ENCODE measurements around the gene RBMS1. TPM values are rescaled to one million over a fixed set of nuclear protein-coding genes. Genes with fewer than 3 reads are reported as not detected.
A peak's percentile ranks its signal among the peaks of the same experiment; 100 is the strongest.

Gene RBMS1
- total and polyA plus RNA-seq, 5 donors, result 41.7 to 73.5 (median 62.7) TPM

DNA sequence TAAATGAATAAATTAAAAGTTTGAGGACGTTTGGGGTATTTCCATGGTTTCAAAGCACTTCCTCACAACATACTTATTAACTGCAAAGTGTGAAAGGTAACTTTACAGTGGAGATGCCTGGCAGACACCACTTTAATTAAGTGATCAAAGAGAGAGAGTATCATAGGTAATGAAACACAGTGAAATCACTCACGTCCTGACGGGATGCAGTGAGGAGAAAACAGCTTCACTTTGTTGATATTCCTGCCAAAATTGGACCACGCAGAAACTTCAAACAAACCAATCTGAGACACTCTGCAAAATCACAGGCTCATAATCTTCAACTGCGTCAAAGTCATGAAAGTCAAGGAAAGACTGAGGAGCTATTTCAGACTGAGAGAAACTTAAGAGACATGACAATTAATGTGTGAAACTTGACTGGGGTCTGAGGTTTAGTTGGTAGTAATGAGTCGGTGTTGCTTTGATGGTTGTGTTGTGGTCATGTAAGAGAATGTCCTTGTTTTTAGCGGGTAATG lies 227.5 kb downstream of the RBMS1 start:
- no peak overlapping the region for H3K27ac ChIP-seq (ENCODE audit: low read length)
- no peak overlapping the region for H3K4me3 ChIP-seq (ENCODE audit: low read length)
- peaks cover 7% of the 10 kb centered on the region for H3K4me1 ChIP-seq (ENCODE audit: control insufficient read depth, insufficient read depth, low read length)
- H3K27me3 ChIP-seq (ENCODE audit: control insufficient read depth, insufficient read depth), result no peaks in the 10 kb centered on the region
- ATAC-seq (no peak), DNase-seq (no peak)
- intact Hi-C loops (cut with DNase I), result loop anchor here in 2 of 4 donors (10.0 kb wide), 2 partner anchors 709 to 719 kb away; no protein-coding TSS in a partner anchor
- no peaks in the 10 kb centered on the region for H3K9me3 ChIP-seq (ENCODE audit: control insufficient read depth, low read length)
- WGBS, result 75% methylated on average over 7 of the region's 7 CpGs

DNA sequence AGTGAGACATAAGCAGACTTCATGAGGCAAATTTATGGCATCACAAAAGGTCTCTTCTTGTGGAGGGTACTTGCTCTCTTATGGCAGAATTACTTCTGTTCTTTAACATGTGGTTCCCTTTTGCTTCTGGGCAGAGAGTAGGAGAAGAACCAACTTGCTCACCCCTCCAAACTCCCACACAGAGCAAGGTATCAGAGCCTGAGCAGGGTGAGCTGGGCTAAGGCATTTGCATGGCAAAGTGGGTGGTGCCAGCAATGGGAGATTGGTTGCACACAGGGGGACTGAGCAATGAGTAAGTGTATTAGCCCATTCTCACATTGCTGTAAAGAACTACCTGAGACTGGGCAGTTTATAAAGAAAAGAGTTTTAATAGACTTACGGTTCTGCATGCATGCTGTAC lies 229.3 kb downstream of the RBMS1 start:
- Histone ChIP-seq H3K27ac (ENCODE audit: low read length) (no peak overlapping the region), H3K27me3 (ENCODE audit: control insufficient read depth, insufficient read depth) (no peaks in the 10 kb centered on the region), H3K4me3 (ENCODE audit: low read length) (no peak overlapping the region), H3K9me3 (ENCODE audit: control insufficient read depth, low read length) (no peaks in the 10 kb centered on the region), H3K4me1 (ENCODE audit: control insufficient read depth, insufficient read depth, low read length) (peaks cover 4% of the 10 kb centered on the region)
- intact Hi-C loops (cut with DNase I), result loop anchor here in 2 of 4 donors (10.0 kb wide), 2 partner anchors 710 to 720 kb away; no protein-coding TSS in a partner anchor
- ATAC-seq, result no peak
- DNase-seq, result no peak
- 98% methylated on average over 1 of the region's 1 CpG for WGBS

DNA sequence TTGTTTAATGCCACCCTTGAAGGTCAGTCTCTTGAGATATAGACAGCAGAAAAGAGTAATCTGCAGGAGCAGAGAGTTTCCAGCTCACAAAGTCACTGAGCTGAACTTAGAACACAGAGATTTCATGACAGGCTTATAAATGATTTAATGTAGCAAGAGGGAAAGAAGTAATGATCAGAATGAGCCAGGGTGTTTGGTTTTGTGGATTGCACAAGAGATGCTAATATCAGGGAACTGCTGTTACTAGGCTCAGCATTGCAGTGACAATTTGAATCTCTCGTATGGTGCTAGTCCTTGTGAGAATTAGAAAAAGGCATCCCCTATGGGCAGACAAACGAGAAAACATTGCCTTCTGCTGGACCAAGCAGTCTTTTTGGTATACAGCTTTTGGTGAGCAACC lies 231.9 kb downstream of the RBMS1 start:
- H3K4me3 ChIP-seq (ENCODE audit: low read length), result no peak overlapping the region
- 74% methylated on average over 2 of the region's 2 CpGs for WGBS

DNA sequence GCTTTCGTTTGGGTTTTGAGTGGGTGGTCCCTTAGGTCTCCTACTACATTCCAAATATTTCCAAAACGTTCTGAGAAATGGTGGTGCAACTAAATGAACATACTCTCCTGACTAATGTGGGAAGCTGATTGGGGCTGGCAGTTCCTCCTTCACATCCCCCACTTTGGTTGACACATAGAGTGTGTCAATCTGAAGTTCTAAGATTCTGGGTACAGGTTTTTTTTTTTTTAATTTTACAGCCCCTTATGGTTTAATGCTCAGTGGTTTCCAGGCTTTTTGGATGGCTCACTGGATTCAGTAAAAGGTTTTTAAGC lies 235.2 kb downstream of the RBMS1 start:
- peaks cover 2% of the 10 kb centered on the region for H3K4me1 ChIP-seq (ENCODE audit: control insufficient read depth, insufficient read depth, low read length)
- intact Hi-C loops (cut with DNase I), result no loop called here
- H3K9me3 ChIP-seq (ENCODE audit: control insufficient read depth, low read length), result no peaks in the 10 kb centered on the region
- H3K27me3 ChIP-seq (ENCODE audit: control insufficient read depth, insufficient read depth), result no peaks in the 10 kb centered on the region
- ATAC-seq (no peak), DNase-seq (no peak)
- WGBS, result 30% methylated on average over 2 of the region's 2 CpGs
- no peak overlapping the region for H3K4me3 ChIP-seq (ENCODE audit: low read length)
- peak overlapping the region; percentile 45 for H3K27ac ChIP-seq (ENCODE audit: low read length)

More for the DNA sequence above, 231.9 kb downstream of the RBMS1 start:
- intact Hi-C loops (cut with DNase I), result loop anchor here in 2 of 4 donors (10.0 kb wide), 2 partner anchors 713 to 723 kb away; no protein-coding TSS in a partner anchor
- H3K27me3 ChIP-seq (ENCODE audit: control insufficient read depth, insufficient read depth), result no peaks in the 10 kb centered on the region
- H3K27ac ChIP-seq (ENCODE audit: low read length), result no peak overlapping the region
- DNase-seq (no peak), ATAC-seq (no peak)
- H3K4me1 ChIP-seq (ENCODE audit: control insufficient read depth, insufficient read depth, low read length), result peaks cover 2% of the 10 kb centered on the region
- no peaks in the 10 kb centered on the region for H3K9me3 ChIP-seq (ENCODE audit: control insufficient read depth, low read length)

DNA sequence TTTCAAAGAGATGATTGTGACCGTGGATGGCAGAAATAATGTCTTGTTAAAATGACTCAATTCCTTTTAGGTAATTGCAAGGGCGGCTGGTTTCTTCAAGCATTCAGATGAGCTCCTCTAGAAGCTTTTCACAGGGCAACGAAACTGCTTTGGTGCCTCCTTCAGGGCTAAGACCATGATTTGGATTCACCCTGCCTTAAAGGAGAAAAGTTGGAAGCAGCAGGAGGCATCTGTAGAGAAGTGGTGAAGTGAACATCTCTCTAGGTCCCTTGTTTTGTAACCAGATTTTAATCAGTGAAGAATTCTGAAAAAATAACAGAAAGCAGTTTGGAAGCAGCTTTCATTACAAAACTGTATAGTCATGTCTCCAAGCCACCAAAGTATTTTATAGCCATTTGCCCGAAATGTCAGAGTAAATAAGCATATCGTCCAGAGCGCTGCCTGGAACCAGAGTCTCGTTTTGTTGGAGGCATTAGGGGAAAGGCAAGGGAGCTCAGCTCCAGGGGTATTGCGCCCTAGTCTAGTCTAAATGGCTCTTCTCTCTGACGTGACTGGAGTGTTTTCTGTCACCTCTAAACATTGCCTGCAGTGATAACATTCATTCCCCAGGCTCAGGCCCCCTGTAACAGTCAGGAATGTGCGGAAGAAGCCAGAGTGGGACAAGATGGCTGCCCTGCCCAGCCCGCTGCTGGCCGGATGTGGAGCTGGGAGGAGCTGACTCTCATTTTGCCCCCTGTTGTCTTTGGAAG lies 235.7 kb downstream of the RBMS1 start:
- 77% methylated on average over 12 of the region's 12 CpGs for WGBS
- Histone ChIP-seq H3K27me3 (ENCODE audit: control insufficient read depth, insufficient read depth) (no peaks in the 10 kb centered on the region), H3K4me3 (ENCODE audit: low read length) (no peak overlapping the region), H3K9me3 (ENCODE audit: control insufficient read depth, low read length) (no peaks in the 10 kb centered on the region), H3K4me1 (ENCODE audit: control insufficient read depth, insufficient read depth, low read length) (peaks cover 2% of the 10 kb centered on the region), H3K27ac (ENCODE audit: low read length) (peak overlapping the region; percentile 45)
- DNase-seq (peak in 1 of 3 donors; percentile 14), ATAC-seq (peak; percentile 60 to 72)
- intact Hi-C loops (cut with DNase I), result no loop called here

DNA sequence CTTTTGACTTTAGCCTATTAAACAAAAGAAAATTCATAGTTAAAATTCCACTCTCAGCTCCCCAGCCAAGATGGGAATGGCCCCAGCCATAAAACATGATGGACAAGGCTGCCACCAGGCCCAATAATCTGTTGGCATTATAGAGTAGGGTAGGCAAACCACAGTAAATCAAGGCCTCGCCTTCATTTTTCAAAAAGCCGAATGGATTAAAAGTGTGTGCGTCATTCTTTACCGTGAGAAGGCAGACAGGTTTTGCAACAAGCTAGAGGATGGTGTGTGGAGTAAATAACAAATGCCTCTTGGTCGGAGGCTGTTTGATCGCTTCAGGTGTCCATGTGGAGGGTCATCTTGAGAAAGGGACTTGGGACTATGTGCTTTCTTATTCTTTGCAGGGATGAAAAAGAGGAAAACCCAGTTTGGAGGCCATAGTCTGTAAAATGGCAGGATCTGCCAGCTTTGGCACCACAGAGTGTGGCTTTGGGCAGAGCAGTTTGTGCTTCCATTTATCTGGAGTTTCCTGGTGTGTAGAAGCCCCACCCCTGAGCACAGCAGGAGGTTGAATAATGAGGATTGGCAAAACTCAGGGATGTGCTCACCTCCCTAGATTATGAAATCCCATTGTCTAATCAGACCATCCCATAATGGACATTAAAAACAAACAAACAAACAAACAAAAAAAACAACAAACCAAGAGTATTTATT lies 236.4 kb downstream of the RBMS1 start:
- intact Hi-C loops (cut with DNase I), result no loop called here
- ATAC-seq (no peak), DNase-seq (no peak)
- no peaks in the 10 kb centered on the region for H3K9me3 ChIP-seq (ENCODE audit: control insufficient read depth, low read length)
- peaks cover 2% of the 10 kb centered on the region for H3K4me1 ChIP-seq (ENCODE audit: control insufficient read depth, insufficient read depth, low read length)
- H3K27me3 ChIP-seq (ENCODE audit: control insufficient read depth, insufficient read depth), result no peaks in the 10 kb centered on the region
- no peak overlapping the region for H3K27ac ChIP-seq (ENCODE audit: low read length)
- no peak overlapping the region for H3K4me3 ChIP-seq (ENCODE audit: low read length)
- 97% methylated on average over 6 of the region's 6 CpGs for WGBS

DNA sequence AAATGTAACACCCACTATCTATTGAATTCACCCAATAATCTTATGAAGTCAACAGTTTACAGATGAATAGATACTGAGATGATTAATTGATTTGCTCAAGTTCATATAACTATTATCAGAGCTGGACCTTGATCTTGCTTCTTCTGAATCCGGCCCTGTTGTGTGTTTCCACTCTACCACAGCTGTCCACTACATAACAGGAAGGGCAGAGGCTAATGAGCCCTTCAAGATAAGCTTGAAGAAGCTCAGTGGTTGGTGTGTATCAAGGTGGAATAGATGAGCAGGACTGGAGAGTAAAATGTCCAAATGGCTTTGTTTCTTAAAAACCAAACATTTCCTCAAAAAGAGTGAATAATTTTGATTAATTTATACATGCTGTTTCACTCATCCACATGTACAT lies 237.1 kb downstream of the RBMS1 start:
- WGBS, result 86% methylated on average over 1 of the region's 1 CpG
- Histone ChIP-seq H3K27ac (ENCODE audit: low read length) (no peak overlapping the region), H3K4me1 (ENCODE audit: control insufficient read depth, insufficient read depth, low read length) (no peaks in the 10 kb centered on the region), H3K27me3 (ENCODE audit: control insufficient read depth, insufficient read depth) (no peaks in the 10 kb centered on the region), H3K9me3 (ENCODE audit: control insufficient read depth, low read length) (no peaks in the 10 kb centered on the region), H3K4me3 (ENCODE audit: low read length) (no peak overlapping the region)
- intact Hi-C loops (cut with DNase I), result no loop called here
- no peak for DNase-seq
- ATAC-seq, result no peak

DNA sequence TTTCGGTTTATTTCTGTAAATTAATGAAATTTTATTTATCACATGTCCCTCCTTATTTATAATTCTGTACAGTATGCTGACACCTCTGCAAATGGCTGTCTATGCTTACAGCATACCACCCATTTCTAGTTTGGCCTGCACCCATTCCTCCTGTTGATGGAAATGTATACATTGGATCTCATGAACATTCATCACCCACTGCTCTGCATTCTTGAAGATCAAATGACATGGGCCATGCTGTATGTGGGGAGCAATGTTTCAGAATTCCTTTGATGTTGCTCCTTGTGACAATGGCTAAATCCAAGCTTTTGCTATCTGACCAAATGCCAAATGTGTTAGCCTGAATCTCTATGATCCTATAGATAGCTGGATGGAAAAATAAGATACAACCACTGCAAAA lies 238.2 kb downstream of the RBMS1 start:
- 100% methylated on average over 1 of the region's 1 CpG for WGBS
- H3K27me3 ChIP-seq (ENCODE audit: control insufficient read depth, insufficient read depth), result no peaks in the 10 kb centered on the region
- intact Hi-C loops (cut with DNase I), result no loop called here
- no peak overlapping the region for H3K4me3 ChIP-seq (ENCODE audit: low read length)
- no peaks in the 10 kb centered on the region for H3K9me3 ChIP-seq (ENCODE audit: control insufficient read depth, low read length)
- DNase-seq (no peak), ATAC-seq (no peak)
- H3K27ac ChIP-seq (ENCODE audit: low read length), result no peak overlapping the region
- no peaks in the 10 kb centered on the region for H3K4me1 ChIP-seq (ENCODE audit: control insufficient read depth, insufficient read depth, low read length)

DNA sequence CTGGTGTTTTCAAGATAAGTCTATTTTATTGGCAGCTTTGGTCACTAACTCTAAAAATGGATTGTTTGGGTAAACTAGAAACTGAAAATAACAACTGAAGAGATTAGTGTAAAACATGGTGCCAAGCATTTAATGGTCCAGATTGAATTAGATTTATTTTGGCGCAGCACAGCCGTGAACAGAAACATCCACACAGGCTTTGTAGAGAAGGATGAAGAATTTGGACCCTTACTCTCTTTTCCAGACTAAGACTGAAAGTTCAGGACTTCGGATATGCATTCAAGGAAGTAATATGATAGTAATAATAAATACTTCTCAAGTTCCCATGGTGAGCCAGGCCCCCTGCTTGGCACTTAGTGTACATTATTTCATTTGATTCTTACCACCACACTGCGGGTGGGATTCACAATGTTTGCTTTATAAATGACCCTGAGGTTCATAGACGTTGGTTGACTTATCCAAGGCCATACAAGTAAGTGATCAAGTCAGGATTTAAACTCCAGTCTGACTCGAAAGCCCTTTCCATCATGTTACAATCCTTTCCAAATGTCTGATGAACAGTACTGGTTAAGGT lies 239.3 kb downstream of the RBMS1 start:
- no peak overlapping the region for H3K27ac ChIP-seq (ENCODE audit: low read length)

DNA sequence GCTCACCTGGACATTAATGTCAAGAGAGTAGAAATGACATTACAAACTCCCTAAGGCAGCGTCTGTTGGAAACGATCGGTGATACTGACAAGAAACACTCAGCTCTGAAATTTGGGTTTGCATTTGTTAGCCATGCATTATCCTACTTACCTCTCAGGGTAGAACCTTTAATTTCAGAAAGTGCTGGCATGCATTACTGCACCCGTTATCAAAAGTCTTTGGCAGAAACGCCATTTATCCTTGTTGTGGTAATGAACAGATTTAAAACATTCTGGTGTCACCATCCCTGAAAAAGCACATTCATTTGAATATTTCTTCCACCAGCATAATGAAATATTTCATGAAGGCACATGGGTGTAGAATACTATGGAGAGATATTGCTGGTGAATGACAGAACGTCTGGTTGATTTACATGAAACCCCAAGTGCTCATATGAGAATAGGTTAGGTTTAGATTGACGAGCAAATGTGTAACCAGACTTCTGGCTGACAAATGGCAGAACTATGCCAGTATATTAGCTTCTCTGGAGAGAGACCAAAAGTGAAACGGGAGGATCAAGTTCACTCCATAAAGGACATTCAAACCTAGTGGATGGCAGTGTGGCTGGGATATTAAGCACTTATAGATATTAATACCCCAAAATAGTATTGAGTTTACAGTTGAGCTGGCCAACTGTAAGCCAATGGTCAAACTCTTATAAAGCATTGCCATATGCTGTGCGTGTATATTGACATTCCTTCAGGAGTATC lies 240.0 kb downstream of the RBMS1 start:
- WGBS, result 46% methylated on average over 9 of the region's 9 CpGs
- no peaks in the 10 kb centered on the region for H3K9me3 ChIP-seq (ENCODE audit: control insufficient read depth, low read length)

More for the DNA sequence above, 239.3 kb downstream of the RBMS1 start:
- DNase-seq (no peak), ATAC-seq (no peak)
- no peaks in the 10 kb centered on the region for H3K27me3 ChIP-seq (ENCODE audit: control insufficient read depth, insufficient read depth)
- no peaks in the 10 kb centered on the region for H3K4me1 ChIP-seq (ENCODE audit: control insufficient read depth, insufficient read depth, low read length)
- 86% methylated on average over 6 of the region's 6 CpGs for WGBS
- H3K4me3 ChIP-seq (ENCODE audit: low read length), result no peak overlapping the region
- intact Hi-C loops (cut with DNase I), result no loop called here
- no peaks in the 10 kb centered on the region for H3K9me3 ChIP-seq (ENCODE audit: control insufficient read depth, low read length)

More for the DNA sequence above, 240.0 kb downstream of the RBMS1 start:
- Histone ChIP-seq H3K27me3 (ENCODE audit: control insufficient read depth, insufficient read depth) (no peaks in the 10 kb centered on the region), H3K4me3 (ENCODE audit: low read length) (no peak overlapping the region), H3K27ac (ENCODE audit: low read length) (peak overlapping the region; percentile 53), H3K4me1 (ENCODE audit: control insufficient read depth, insufficient read depth, low read length) (no peaks in the 10 kb centered on the region)
- DNase-seq (no peak), ATAC-seq (peak; percentile 53 to 61)
- intact Hi-C loops (cut with DNase I), result no loop called here

Measured in right cardiac atrium (tissue), 5 donors.